HG02623 (cell line): ENCODE data around the gene CYP4F3.
"Not testable (repeated sequence)": the region's sequence is repeated elsewhere in the genome, so short reads cannot be mapped to it uniquely, and the experiment has no call there.

Experiments
- ATAC-seq: cut with Tn5 transposase; IDR thresholded peaks from one replicate; pipeline ENCODE4 v1.9.1; 2021; ENCODE audit warnings: moderate library complexity; ENCODE audit not compliant: unreplicated experiment

The CYP4F3 gene

DNA sequence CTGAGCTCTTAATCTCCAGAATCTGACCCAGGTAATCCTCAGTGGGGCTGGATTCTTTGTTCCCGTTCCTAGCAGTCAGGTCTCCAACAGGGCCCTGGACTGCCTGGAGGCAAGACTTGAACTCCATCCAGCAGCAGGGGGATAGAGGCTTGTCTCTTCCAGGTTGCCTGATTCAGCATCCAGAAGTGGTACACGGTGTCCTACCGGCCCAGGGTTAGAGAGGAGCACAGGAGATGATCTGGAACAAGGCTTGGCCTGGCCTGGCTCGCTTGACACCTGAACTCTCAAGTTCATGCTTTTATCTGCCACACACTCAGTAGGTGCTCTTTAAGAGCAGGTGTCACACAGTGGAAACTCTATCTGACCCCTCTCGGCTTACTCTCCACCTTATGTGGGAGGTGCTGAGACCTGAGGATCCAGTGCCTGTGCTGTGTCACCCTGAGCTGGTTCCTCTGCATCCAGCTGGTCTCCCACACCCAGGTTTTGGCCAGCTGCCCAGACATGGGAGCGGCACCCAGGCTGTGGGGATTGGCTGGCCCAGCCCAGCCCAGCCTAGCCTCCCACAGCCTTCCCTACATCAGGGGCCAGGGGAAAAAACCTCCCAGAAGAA, at the start of gene CYP4F3:
TSS of gene CYP4F3 (plus strand) at position 604 of the 610 bp plus-strand sequence. CDS start 519 bp downstream, outside the sequence.
- no peak for ATAC-seq

DNA sequence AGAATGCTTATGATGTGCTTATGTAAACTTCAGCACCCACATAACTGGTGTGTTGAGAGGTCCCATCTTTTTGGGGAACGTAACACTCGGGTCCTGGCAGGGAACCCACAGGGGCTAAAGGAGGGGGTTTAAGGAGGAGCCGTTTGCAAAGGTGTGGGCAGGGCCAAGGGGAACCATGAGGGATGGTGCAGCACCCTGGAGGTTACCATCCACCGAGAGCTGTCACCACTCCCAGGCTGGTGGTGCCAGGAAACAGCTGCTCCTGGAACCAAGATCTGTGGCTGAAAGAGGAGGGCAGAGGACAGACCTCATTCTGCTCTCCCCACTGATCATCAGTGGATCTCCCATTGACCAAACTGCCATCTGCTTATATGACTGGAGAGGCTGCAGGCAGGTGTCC, 48.9 kb upstream of the CYP4F3 start:
- ATAC-seq: no peak

DNA sequence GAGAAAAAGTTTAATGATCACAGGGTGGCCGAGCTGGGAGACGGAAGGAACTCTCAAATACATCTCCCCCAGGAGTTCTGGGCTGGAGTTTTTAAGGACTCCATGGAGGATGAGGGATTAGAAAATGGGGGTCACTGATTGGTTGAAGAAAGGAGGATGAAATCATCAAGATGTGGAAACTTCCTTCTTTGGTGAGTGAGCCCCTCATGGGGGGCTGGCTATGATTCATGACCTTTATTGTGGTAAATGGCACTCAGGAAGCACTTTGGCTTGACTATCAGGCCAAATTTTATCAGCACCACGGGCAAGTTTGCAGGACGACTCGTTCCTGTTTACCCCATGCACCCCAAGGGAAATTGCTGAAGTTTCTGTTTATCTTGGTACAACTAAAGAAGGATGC, 48.2 kb upstream of the CYP4F3 start:
- not testable (repeated sequence) for ATAC-seq

DNA sequence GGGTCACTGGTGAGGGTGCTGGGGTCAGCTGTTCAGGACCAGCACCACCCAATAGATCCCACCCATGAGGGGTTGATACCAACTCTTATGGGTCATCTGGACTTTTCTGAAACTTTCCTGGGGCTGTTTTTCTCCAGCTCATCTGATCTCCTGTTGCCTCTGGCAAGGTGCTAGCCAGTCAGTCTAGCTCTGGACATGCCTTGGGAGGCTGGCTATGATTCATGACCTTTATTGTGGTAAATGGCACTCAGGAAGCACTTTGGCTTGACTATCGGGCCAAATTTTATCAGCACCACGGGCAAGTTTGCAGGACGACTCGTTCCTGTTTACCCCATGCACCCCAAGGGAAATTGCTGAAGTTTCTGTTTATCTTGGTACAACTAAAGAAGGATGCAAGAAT, 46.9 kb upstream of the CYP4F3 start:
- not testable (repeated sequence) for ATAC-seq

- ATAC-seq: no peak
These were observed 45.6 kb upstream of the CYP4F3 start for GRCh38 chr19:15595069-15595468.

- ATAC-seq: not testable (repeated sequence)
These were observed 32.4 kb upstream of the CYP4F3 start for GRCh38 chr19:15607978-15608925.

- no peak for ATAC-seq
These were observed 31.4 kb upstream of the CYP4F3 start for GRCh38 chr19:15609261-15609660.

- ATAC-seq: no peak
These were observed 28.4 kb upstream of the CYP4F3 start for GRCh38 chr19:15612342-15612741.

GRCh38 chr19:15613338-15613737, 27.4 kb upstream of the CYP4F3 start:
- ATAC-seq: no peak

GRCh38 chr19:15614507-15615379, 26.0 kb upstream of the CYP4F3 start, which contains the start of gene CYP4F8:
TSS of gene CYP4F8 (plus strand) at chr19:15615218. CDS start at chr19:15615617, 399 bp downstream.
- no peak for ATAC-seq

GRCh38 chr19:15615526-15615925, 25.2 kb upstream of the CYP4F3 start:
- ATAC-seq: no peak

- no peak for ATAC-seq
These were observed 24.5 kb upstream of the CYP4F3 start for GRCh38 chr19:15616183-15616582.

DNA sequence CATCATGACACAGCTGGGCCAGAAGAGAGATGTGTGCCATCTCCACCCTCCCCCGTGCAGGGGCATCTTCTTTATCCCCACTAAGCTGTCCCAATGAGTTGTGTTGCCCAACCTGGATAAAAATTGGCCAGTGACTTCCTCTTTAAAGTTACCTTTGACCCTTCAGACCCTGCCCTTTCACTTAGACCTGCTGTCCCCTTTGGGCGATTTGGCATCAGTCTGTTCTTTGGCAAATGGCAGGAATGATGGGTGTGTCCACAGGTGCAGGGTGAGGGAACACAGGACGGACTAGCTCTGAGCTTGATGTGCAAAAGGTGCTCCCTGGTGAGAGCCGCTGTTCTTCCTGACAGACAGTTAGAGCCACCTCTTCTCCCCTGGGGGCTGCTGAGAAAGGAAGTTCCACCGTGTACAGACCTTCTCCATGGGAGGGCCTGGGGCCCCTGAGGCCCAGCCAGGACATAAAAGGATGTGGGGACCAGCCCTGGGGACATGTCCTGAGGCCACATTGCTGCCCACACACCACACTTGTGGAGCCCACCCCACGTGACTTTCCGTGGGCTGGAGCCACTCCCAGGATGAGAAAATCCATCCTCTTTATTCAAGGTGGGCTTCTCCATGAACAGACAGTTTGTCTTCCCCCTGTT, 23.9 kb upstream of the CYP4F3 start:
- ATAC-seq: no peak

GRCh38 chr19:15618321-15618720, 22.4 kb upstream of the CYP4F3 start:
- no peak for ATAC-seq

- ATAC-seq: no peak
These were observed 18.9 kb upstream of the CYP4F3 start for GRCh38 chr19:15621801-15622200.

DNA sequence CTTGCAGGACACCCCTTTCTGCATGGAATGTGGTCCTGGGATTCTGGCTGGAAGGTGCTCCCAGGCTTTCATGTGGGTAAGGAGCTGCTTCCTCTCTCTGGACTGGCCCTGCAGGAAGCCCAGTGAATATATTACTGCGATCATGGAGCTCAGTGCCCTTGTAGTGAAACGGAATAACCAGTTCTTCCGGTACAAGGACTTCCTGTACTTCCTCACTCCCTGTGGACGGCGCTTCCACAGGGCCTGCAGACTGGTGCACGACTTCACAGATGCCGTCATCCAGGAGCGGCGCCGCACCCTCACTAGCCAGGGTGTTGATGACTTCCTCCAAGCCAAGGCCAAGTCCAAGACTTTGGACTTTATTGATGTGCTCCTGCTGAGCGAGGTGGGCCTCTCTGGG, 17.7 kb upstream of the CYP4F3 start:
- ATAC-seq: no peak

DNA sequence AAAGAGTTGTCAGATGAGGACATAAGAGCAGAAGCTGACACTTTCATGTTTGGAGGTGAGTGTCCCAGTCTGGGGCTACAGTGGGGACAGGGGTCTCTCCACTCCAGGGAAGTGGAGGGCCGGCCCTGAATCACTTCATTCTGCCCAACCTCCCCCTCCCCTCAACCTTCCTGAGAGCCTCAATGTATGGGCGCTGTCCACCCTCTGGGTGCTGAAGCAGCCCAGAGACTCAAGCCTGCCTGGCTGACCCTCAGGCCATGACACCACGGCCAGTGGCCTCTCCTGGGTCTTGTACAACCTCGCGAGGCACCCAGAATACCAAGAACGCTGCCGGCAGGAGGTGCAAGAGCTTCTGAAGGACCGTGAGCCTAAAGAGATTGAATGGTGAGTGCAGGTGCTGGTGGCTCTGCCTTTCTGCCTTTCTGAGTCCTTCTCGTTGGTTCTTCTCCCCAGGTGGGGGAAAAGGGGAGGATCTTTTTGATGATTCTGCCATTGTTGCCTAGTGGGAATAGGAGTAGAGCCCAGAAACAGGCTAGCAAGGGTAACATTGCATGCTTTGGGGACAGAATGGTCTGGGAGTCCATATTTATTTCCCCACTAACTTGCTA, 16.9 kb upstream of the CYP4F3 start:
- no peak for ATAC-seq

DNA sequence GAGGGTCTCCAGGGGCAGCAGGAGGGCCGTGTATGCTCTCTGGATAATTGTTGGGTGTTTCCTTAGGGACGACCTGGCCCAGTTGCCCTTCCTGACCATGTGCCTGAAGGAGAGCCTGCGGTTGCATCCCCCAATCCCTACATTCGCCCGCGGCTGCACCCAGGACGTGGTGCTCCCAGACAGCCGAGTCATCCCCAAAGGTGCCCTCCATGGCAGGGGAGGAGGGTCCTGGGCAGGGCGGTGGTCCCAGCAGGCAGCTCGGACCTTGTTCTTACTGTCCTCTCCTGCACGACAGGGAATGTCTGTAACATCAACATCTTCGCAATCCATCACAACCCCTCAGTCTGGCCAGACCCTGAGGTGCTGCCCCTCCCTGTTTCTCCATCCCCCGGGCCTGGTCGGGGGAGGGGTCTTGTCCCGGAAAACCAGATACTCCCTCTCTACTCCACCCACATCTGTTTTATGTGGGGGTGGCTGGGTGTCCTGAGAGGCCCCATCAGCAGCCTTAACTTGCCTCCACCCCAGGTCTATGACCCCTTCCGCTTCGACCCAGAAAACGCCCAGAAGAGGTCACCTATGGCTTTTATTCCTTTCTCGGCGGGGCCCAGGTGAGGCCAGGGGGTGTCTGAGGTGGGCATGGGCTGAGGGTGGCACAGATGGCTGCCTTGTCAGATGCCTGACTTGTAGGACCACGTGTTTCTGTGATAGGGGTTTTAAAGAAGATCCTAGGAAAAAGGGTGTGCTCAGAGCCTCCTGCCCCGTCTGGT, 12.3 kb upstream of the CYP4F3 start:
- no peak for ATAC-seq
